Hair follicular keratinocyte (primary cell): ENCODE measurements around the gene SNX19. TPM values are rescaled to one million over a fixed set of nuclear protein-coding genes. Genes with fewer than 3 reads are reported as not detected.

Experiments
- total RNA-seq: library from RNA; depleted of rRNA; stranded (reverse); fragments of >200 nt; gene quantifications from 2 replicates; pipeline ENCODE4 v1.2.3, GENCODE V29; 2015

SNX19 gene
- total RNA-seq: 38.5 and 40.4 TPM in 2 replicates

GRCh38 chr11:130916238-130916855, at the start of gene SNX19:
TSS of gene SNX19 (minus strand) at chr11:130916479. CDS start at chr11:130915939, 540 bp downstream.

